ENCODE measurements around the gene TMPRSS4. TPM values are rescaled to one million over a fixed set of nuclear protein-coding genes. Genes with fewer than 3 reads are reported as not detected.
A peak's percentile ranks its signal among the peaks of the same experiment; 100 is the strongest.

The TMPRSS4 gene
- total and polyA plus RNA-seq, 2 of the 13 experiments (the other 11 are each of a cell fraction or from before 2014, with no cell fraction given): 0.32 TPM; not detected in 1

GRCh38 chr11:118086913-118087768 is 10.3 kb downstream of the TMPRSS4 start, which contains the start of gene SMIM35:
Gene SMIM35 (minus strand): TSS chr11:118086963. CDS start chr11:118086757, 206 bp downstream.
- H2AFZ ChIP-seq (ENCODE audit: low read length): no peak within 1 kb of the TSS
- peaks cover 0 to 7% of the 10 kb centered on the region in 2 experiments; a peak in 1 of 5 replicates for H3K27me3 ChIP-seq (ENCODE audit: control insufficient read depth in 1 of 2, insufficient read depth in 2 of 2, low read length in 2 of 2)
- H3K4me2 ChIP-seq (ENCODE audit: low read depth, low read length): no peak within 1 kb of the TSS
- TF ChIP-seq ZNF274 (CRISPR knock-in tag; IDR thresholded peaks at IDR 0.05) (peak; percentile 99), ZNF768 (CRISPR knock-in tag; IDR thresholded peaks at IDR 0.05) (peak; percentile 41; the same call in 1 of the 2 replicates), RELA (CRISPR knock-in tag; IDR thresholded peaks at IDR 0.05) (no peak)
- in situ Hi-C loops (cut with HindIII; ENCODE audit: extremely low pct_ligation_motif_present, low pct_unique_long_range_greater_than_20kb) (no loop called here), intact Hi-C loops (cut with micrococcal nuclease; ENCODE audit: unreplicated experiment) (no loop called here)
- DNase-seq (ENCODE audit: low spot score): no peak
- FAIRE-seq: no peak
- H3K79me2 ChIP-seq (ENCODE audit: insufficient read depth, low read length): no peaks in the 10 kb centered on the region
- WGBS (ENCODE audit: low lambda C conversion rate): 52% methylated on average over 3 of the region's 5 CpGs
- POLR2A ChIA-PET: no interaction called here
- H3K9me3 ChIP-seq (ENCODE audit: low read length): peaks cover 12% of the 10 kb centered on the region
- no TSS peak for BruUV-seq (replicated peaks)
- peaks cover 76% of the 10 kb centered on the region for H3K4me1 ChIP-seq (ENCODE audit: insufficient read depth, low read length)
- CTCF ChIA-PET (ENCODE audit: low intra/inter-chr PET ratio, low total read pairs): no interaction called here
- H3K36me3 ChIP-seq (replicated peaks in 1 of 2; ENCODE audit: control insufficient read depth in 1 of 2, insufficient read depth in 2 of 2, low read length in 2 of 2): no peaks in the 10 kb centered on the region
- H3K27ac ChIP-seq (ENCODE audit: extremely low read length, insufficient read depth, low read length): no peak within 1 kb of the TSS
- no peaks in the 10 kb centered on the region for H4K20me1 ChIP-seq (ENCODE audit: insufficient read depth, low read length)
- ATAC-seq: no peak
- H3K4me3 ChIP-seq (replicated peaks in 1 of 3; ENCODE audit: insufficient read depth in 1 of 3, low read depth in 2 of 3, low read length in 3 of 3): no peak within 1 kb of the TSS
- no peak within 1 kb of the TSS for H3K9ac ChIP-seq (ENCODE audit: insufficient read depth, low read depth, low read length)

GRCh38 chr11:118087931-118088330 is 11.1 kb downstream of the TMPRSS4 start:
- Histone ChIP-seq H3K27ac (ENCODE audit: extremely low read length, insufficient read depth, low read length) (no peak overlapping the region), H4K20me1 (ENCODE audit: insufficient read depth, low read length) (no peaks in the 10 kb centered on the region), H3K4me2 (ENCODE audit: low read depth, low read length) (peak overlapping the region; percentile 30; the same call in 1 of the 2 replicates), H3K36me3 (replicated peaks in 1 of 2; ENCODE audit: control insufficient read depth in 1 of 2, insufficient read depth in 2 of 2, low read length in 2 of 2) (no peaks in the 10 kb centered on the region), H3K79me2 (ENCODE audit: insufficient read depth, low read length) (no peaks in the 10 kb centered on the region), H3K27me3 (ENCODE audit: control insufficient read depth in 1 of 2, insufficient read depth in 2 of 2, low read length in 2 of 2) (peaks cover 0 to 7% of the 10 kb centered on the region in 2 experiments; a peak in 1 of 5 replicates), H3K9me3 (ENCODE audit: low read length) (peaks cover 12% of the 10 kb centered on the region), H2AFZ (ENCODE audit: low read length) (no peak overlapping the region), H3K4me1 (ENCODE audit: insufficient read depth, low read length) (peaks cover 76% of the 10 kb centered on the region), H3K9ac (ENCODE audit: insufficient read depth, low read depth, low read length) (no peak overlapping the region), H3K4me3 (replicated peaks in 1 of 3; ENCODE audit: insufficient read depth in 1 of 3, low read depth in 2 of 3, low read length in 3 of 3) (no peak overlapping the region)
- DNase-seq (ENCODE audit: low spot score): no peak
- BruUV-seq (replicated peaks): no TSS peak
- 34% methylated on average over 6 of the region's 6 CpGs for WGBS (ENCODE audit: low lambda C conversion rate)
- POLR2A ChIA-PET: no interaction called here
- CTCF ChIA-PET (ENCODE audit: low intra/inter-chr PET ratio, low total read pairs): no interaction called here
- intact Hi-C loops (cut with micrococcal nuclease; ENCODE audit: unreplicated experiment): no loop called here
- in situ Hi-C loops (cut with HindIII; ENCODE audit: extremely low pct_ligation_motif_present, low pct_unique_long_range_greater_than_20kb): no loop called here
- ATAC-seq: no peak
- FAIRE-seq: no peak
- TF ChIP-seq ARNT2 (CRISPR knock-in tag; IDR thresholded peaks at IDR 0.05; ENCODE audit: low read depth) (no peak), ZNF256 (CRISPR knock-in tag; conservative IDR thresholded peaks at IDR 0.05) (no peak), NR0B2 (CRISPR knock-in tag; IDR thresholded peaks at IDR 0.05) (no peak), HHEX (CRISPR knock-in tag; IDR thresholded peaks at IDR 0.05) (no peak), ZNF234 (CRISPR knock-in tag; conservative IDR thresholded peaks at IDR 0.05) (no peak), ARID3A (IDR thresholded peaks at IDR 0.05; ENCODE audit: low read depth, low read length) (no peak), CBX5 (CRISPR knock-in tag; IDR thresholded peaks at IDR 0.05; ENCODE audit: borderline replicate concordance) (no peak)

All from HepG2 (cell line).